HG03575 (cell line): ENCODE results near the gene TMIGD2.
"Not testable (repeated sequence)": the region's sequence is repeated elsewhere in the genome, so short reads cannot be mapped to it uniquely, and the experiment has no call there.

Experiments
- ATAC-seq: cut with Tn5 transposase; IDR thresholded peaks from one replicate; pipeline ENCODE4 v1.9.1; 2021; ENCODE audit not compliant: unreplicated experiment, insufficient number of reproducible peaks, low FRiP score; ENCODE audit errors: extremely low read depth

The TMIGD2 gene

GRCh38 chr19:4274321-4274686 lies 27.9 kb downstream of the TMIGD2 start:
- not testable (repeated sequence) for ATAC-seq

- ATAC-seq: no peak
Measured at GRCh38 chr19:4272894-4273293, 29.3 kb downstream of the TMIGD2 start.

- ATAC-seq: no peak
Measured at GRCh38 chr19:4268816-4269430, 33.3 kb downstream of the TMIGD2 start.

- ATAC-seq: no peak
Measured at GRCh38 chr19:4267901-4268815, 34.0 kb downstream of the TMIGD2 start.

GRCh38 chr19:4267101-4267900 lies 34.9 kb downstream of the TMIGD2 start:
- no peak for ATAC-seq

- ATAC-seq: no peak
Measured at GRCh38 chr19:4266253-4267000, 35.8 kb downstream of the TMIGD2 start.

GRCh38 chr19:4264812-4265211 lies 37.4 kb downstream of the TMIGD2 start:
- no peak for ATAC-seq

- ATAC-seq: no peak
Measured at GRCh38 chr19:4260613-4261191, 41.5 kb downstream of the TMIGD2 start.

- ATAC-seq: no peak
Measured at GRCh38 chr19:4258181-4258580, 44.0 kb downstream of the TMIGD2 start.

- ATAC-seq: no peak
Measured at GRCh38 chr19:4257025-4257424, 45.2 kb downstream of the TMIGD2 start.

- no peak for ATAC-seq
Measured at GRCh38 chr19:4256563-4256962, 45.6 kb downstream of the TMIGD2 start.

GRCh38 chr19:4246767-4247593 lies 55.2 kb downstream of the TMIGD2 start, which contains the start of gene YJU2:
Gene YJU2 (plus strand): TSS chr19:4247080. CDS start chr19:4247147, 67 bp downstream.
- ATAC-seq: peak; percentile 45

GRCh38 chr19:4245938-4246337 lies 56.3 kb downstream of the TMIGD2 start:
- ATAC-seq: not testable (repeated sequence)
